Glutamatergic neuron (in vitro differentiated cells): ENCODE measurements around the gene DMBT1. TPM values are rescaled to one million over a fixed set of nuclear protein-coding genes. Genes with fewer than 3 reads are reported as not detected.

Experiments
- DNase-seq: peaks from one replicate; pipeline ENCODE4 v3.0.0; 2022
- H3K27ac Mint-ChIP-seq: one replicate; pipeline ENCODE4 v1.8.0; 2020; ENCODE audit warnings: mild to moderate bottlenecking, mixed read lengths, inconsistent platforms; ENCODE audit not compliant: unreplicated experiment
- H3K27me3 Mint-ChIP-seq: one replicate; pipeline ENCODE4 v1.8.0; 2020; ENCODE audit warnings: mild to moderate bottlenecking, moderate library complexity, mixed read lengths, inconsistent platforms; ENCODE audit not compliant: unreplicated experiment
- H3K36me3 Mint-ChIP-seq: one replicate; pipeline ENCODE4 v1.8.0; 2020; ENCODE audit warnings: mild to moderate bottlenecking, mixed read lengths, inconsistent platforms; ENCODE audit not compliant: unreplicated experiment
- H3K4me1 Mint-ChIP-seq: one replicate; pipeline ENCODE4 v1.8.0; 2020; ENCODE audit warnings: mild to moderate bottlenecking, low read depth, mixed read lengths, inconsistent platforms; ENCODE audit not compliant: unreplicated experiment
- H3K4me3 Mint-ChIP-seq: one replicate; pipeline ENCODE4 v1.8.0; 2020; ENCODE audit warnings: mild to moderate bottlenecking, mixed read lengths, inconsistent platforms; ENCODE audit not compliant: unreplicated experiment
- H3K9me3 Mint-ChIP-seq: one replicate; pipeline ENCODE4 v1.8.0; 2020; ENCODE audit warnings: mild to moderate bottlenecking, moderate library complexity, mixed read lengths, inconsistent platforms; ENCODE audit not compliant: unreplicated experiment
- CTCF ChIP-seq: fragments of 200-600 bp; sonication (generic); IDR thresholded peaks from one replicate; pipeline ENCODE4 v1.5.0; 2021; ENCODE audit not compliant: partially characterized antibody, unreplicated experiment
- total RNA-seq: library from RNA; stranded (reverse); fragmentation: NEBNext Ultra II Directional; extraction: Animal tissue kit (Norgen Biotek cat#: 25700); gene quantifications from one replicate; pipeline ENCODE4 v1.2.1, GENCODE V29; 2021; ENCODE audit not compliant: unreplicated experiment

The DMBT1 gene
- total RNA-seq, 1 donor from 2014 or later, result 0.17 TPM

GRCh38 chr10:122515588-122516231, 44.8 kb upstream of the DMBT1 start:
- Mint-ChIP-seq H3K4me3 (no peak overlapping the region), H3K27me3 (peaks cover 2% of the 10 kb centered on the region), H3K9me3 (no peaks in the 10 kb centered on the region), H3K36me3 (no peaks in the 10 kb centered on the region), H3K4me1 (peaks cover 2% of the 10 kb centered on the region), H3K27ac (no peak overlapping the region)
- no peak for TF ChIP-seq CTCF
- DNase-seq, result no peak

DNA sequence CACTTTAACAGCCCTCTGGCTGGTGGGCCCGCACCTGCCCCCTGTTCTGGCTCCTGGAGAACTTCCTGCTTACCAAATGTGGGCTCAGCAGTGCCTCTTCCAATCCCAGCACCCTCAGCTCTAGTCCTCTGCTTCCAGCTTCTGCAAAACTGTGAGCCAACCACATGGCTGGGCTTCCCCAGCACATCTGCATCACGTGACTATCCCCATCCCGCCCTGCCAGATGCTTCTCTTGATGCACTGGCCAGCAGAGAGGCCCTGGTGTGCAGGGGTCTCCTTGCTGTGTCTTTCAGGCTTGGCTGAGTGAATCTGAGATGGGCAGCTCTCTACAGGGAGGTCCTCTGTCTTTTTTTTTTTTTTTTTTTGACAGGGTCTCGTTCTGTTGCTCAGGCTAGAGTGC, 43.8 kb upstream of the DMBT1 start:
- H3K27ac Mint-ChIP-seq, result no peak overlapping the region
- H3K4me1 Mint-ChIP-seq, result peaks cover 2% of the 10 kb centered on the region
- no peak overlapping the region for H3K4me3 Mint-ChIP-seq
- DNase-seq, result no peak
- TF ChIP-seq CTCF, result no peak
- peaks cover 2% of the 10 kb centered on the region for H3K27me3 Mint-ChIP-seq
- no peaks in the 10 kb centered on the region for H3K36me3 Mint-ChIP-seq
- peaks cover 1% of the 10 kb centered on the region for H3K9me3 Mint-ChIP-seq

GRCh38 chr10:122519144-122519543, 41.4 kb upstream of the DMBT1 start:
- Mint-ChIP-seq H3K27me3 (peaks cover 1% of the 10 kb centered on the region), H3K36me3 (no peaks in the 10 kb centered on the region), H3K4me3 (no peak overlapping the region), H3K4me1 (peaks cover 2% of the 10 kb centered on the region), H3K9me3 (peaks cover 1% of the 10 kb centered on the region), H3K27ac (no peak overlapping the region)
- DNase-seq, result no peak
- no peak for TF ChIP-seq CTCF

DNA sequence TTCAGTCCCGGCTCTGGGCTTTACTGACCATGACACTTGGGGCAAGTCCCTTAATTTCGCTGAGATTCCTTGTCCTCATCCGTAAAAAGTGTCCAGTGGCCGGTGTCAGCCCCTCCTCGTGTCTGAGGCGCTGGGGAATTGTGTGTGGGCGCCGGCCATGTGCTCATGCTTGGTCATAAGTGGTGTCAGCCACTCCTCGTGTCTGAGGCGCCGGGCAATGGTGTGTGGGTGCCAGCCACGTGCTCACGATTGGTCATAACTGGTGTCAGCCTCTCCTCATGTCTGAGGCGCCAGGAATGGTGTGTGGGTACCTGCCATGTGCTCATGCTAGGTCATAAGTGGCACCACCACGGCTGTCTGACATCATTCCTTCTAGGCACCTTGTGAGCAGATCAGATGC, 40.7 kb upstream of the DMBT1 start:
- DNase-seq, result no peak
- Mint-ChIP-seq H3K36me3 (no peaks in the 10 kb centered on the region), H3K4me3 (no peak overlapping the region), H3K4me1 (peaks cover 2% of the 10 kb centered on the region), H3K27ac (no peak overlapping the region), H3K9me3 (peaks cover 1% of the 10 kb centered on the region), H3K27me3 (peaks cover 1% of the 10 kb centered on the region)
- no peak for TF ChIP-seq CTCF

- Mint-ChIP-seq H3K27me3 (peaks cover 1% of the 10 kb centered on the region), H3K36me3 (no peaks in the 10 kb centered on the region), H3K4me3 (no peak overlapping the region), H3K27ac (no peak overlapping the region), H3K4me1 (peaks cover 4% of the 10 kb centered on the region), H3K9me3 (peaks cover 1% of the 10 kb centered on the region)
- DNase-seq, result no peak
- no peak for TF ChIP-seq CTCF
Observed at GRCh38 chr10:122521011-122521410, 39.5 kb upstream of the DMBT1 start.
